ENCODE data around the gene SPATS1. TPM values are rescaled to one million over a fixed set of nuclear protein-coding genes. Genes with fewer than 3 reads are reported as not detected.

Gene SPATS1
- total RNA-seq, 1 experiment from 2014 or later, result not detected

- DNase-seq (ENCODE audit: low spot score) (peak; percentile 88), ATAC-seq (peak; percentile 94)
- H3K9me3 Mint-ChIP-seq, result no peaks in the 10 kb centered on the region
- CTCF ChIA-PET, result interaction anchor here (0.9 to 1.5 kb wide), 5 partner anchors 10 to 153 kb away, joined by 3 to 7 read pairs (median 3); partner anchors contain the start of genes AARS2 and TMEM151B
- H3K27ac Mint-ChIP-seq, result peak within 1 kb of the TSS; percentile 99
- H3K36me3 Mint-ChIP-seq, result peaks cover 21% of the 10 kb centered on the region
- peak within 1 kb of the TSS; percentile 88 for H3K4me3 Mint-ChIP-seq
- POLR2A ChIA-PET, result interaction anchor here (0.9 kb wide), 1 partner anchor 131 kb away, joined by 3 read pairs; the partner anchor contains the start of gene SLC35B2
- H3K27me3 Mint-ChIP-seq (ENCODE audit: low read depth), result no peaks in the 10 kb centered on the region
- peaks cover 24% of the 10 kb centered on the region for H3K4me1 Mint-ChIP-seq
- no peak for TF ChIP-seq ZNF219 (CRISPR knock-in tag; IDR thresholded peaks at IDR 0.05; ENCODE audit: borderline replicate concordance)
- no peak for TF ChIP-seq TCF7 (CRISPR knock-in tag; IDR thresholded peaks at IDR 0.05; ENCODE audit: low read depth)
- TF ChIP-seq FOXP1 (CRISPR knock-in tag; IDR thresholded peaks at IDR 0.05; ENCODE audit: borderline replicate concordance), result peak; percentile 90
- 0 out of 2 replicates have a peak, but pooled peaks have one; percentile 17 for TF ChIP-seq E2F1 (CRISPR knock-in tag; IDR thresholded peaks at IDR 0.05)
- no peak for TF ChIP-seq TP53 (CRISPR knock-in tag; IDR thresholded peaks at IDR 0.05)
- no peak for TF ChIP-seq AR (CRISPR knock-in tag; IDR thresholded peaks at IDR 0.05)
- TF ChIP-seq MAX (CRISPR knock-in tag; IDR thresholded peaks at IDR 0.05), result peak; percentile 79
- TF ChIP-seq TEAD4 (CRISPR knock-in tag; IDR thresholded peaks at IDR 0.05), result no peak
- peak; percentile 44; the same call in 1 of the 2 replicates for TF ChIP-seq GABPB1 (CRISPR knock-in tag; IDR thresholded peaks at IDR 0.05)
- no peak for TF ChIP-seq ATF3 (CRISPR knock-in tag; conservative IDR thresholded peaks at IDR 0.05)
- TF ChIP-seq ATF2 (CRISPR knock-in tag; IDR thresholded peaks at IDR 0.05; ENCODE audit: borderline replicate concordance, low read depth), result no peak
- peak; percentile 55; the same call in 1 of the 2 replicates for TF ChIP-seq E2F4 (CRISPR knock-in tag; IDR thresholded peaks at IDR 0.05; ENCODE audit: borderline replicate concordance, low read depth)
- TF ChIP-seq FOXK1 (CRISPR knock-in tag; IDR thresholded peaks at IDR 0.05), result peak; percentile 22; the same call in 1 of the 2 replicates
- no peak for TF ChIP-seq SMAD4 (CRISPR knock-in tag; IDR thresholded peaks at IDR 0.05)
- TF ChIP-seq ZNF232 (CRISPR knock-in tag; IDR thresholded peaks at IDR 0.05), result peak; percentile 64; the same call in 1 of the 2 replicates
- no peak for TF ChIP-seq KAT7 (CRISPR knock-in tag; IDR thresholded peaks at IDR 0.05; ENCODE audit: borderline replicate concordance)
- TF ChIP-seq MYBL2 (CRISPR knock-in tag; IDR thresholded peaks at IDR 0.05), result peak; percentile 24; the same call in 1 of the 2 replicates
- TF ChIP-seq FOXP4 (CRISPR knock-in tag; IDR thresholded peaks at IDR 0.05), result peak; percentile 58; the same call in 1 of the 2 replicates
- 0 out of 2 replicates have a peak, but pooled peaks have one; percentile 37 for TF ChIP-seq SP1 (CRISPR knock-in tag; conservative IDR thresholded peaks at IDR 0.05)
- TF ChIP-seq ZNF512 (CRISPR knock-in tag; IDR thresholded peaks at IDR 0.05; ENCODE audit: borderline replicate concordance), result no peak
- no peak for TF ChIP-seq HMGA2 (CRISPR knock-in tag; IDR thresholded peaks at IDR 0.05)
- TF ChIP-seq OVOL2 (CRISPR knock-in tag; IDR thresholded peaks at IDR 0.05; ENCODE audit: borderline replicate concordance), result no peak
Measured at GRCh38 chr6:44387346-44388134, 45.1 kb downstream of the SPATS1 start, which contains the start of gene CDC5L. CDC5L (plus strand) TSS chr6:44387706; CDS start chr6:44387824, 118 bp downstream.
